GM18502 (cell line): Measurements from ENCODE around the gene C6orf163.
"Not testable (repeated sequence)": the region's sequence is repeated elsewhere in the genome, so short reads cannot be mapped to it uniquely, and the experiment has no call there.

ENCODE experiments used
- ATAC-seq: cut with Tn5 transposase; IDR thresholded peaks from one replicate; pipeline ENCODE4 v1.9.1; 2021; ENCODE audit warnings: mild to moderate bottlenecking; ENCODE audit not compliant: unreplicated experiment, poor library complexity

The C6orf163 gene

GRCh38 chr6:87344731-87345130 lies at the start of gene C6orf163:
Gene C6orf163, plus strand, starts transcription at chr6:87344813. Its CDS starts 287 bp downstream, at chr6:87345100.
- no peak for ATAC-seq

GRCh38 chr6:87297119-87297518 lies 47.5 kb upstream of the C6orf163 start:
- no peak for ATAC-seq

GRCh38 chr6:87301277-87301676 lies 43.3 kb upstream of the C6orf163 start:
- not testable (repeated sequence) for ATAC-seq

- no peak for ATAC-seq
These were observed 35.6 kb upstream of the C6orf163 start for GRCh38 chr6:87308970-87309369.

- no peak for ATAC-seq
These were observed 31.8 kb upstream of the C6orf163 start for GRCh38 chr6:87312860-87313259.

- ATAC-seq = no peak
These were observed 29.5 kb upstream of the C6orf163 start for GRCh38 chr6:87315071-87315470.

- ATAC-seq = no peak
These were observed 25.2 kb upstream of the C6orf163 start for GRCh38 chr6:87319271-87319987.

GRCh38 chr6:87322304-87323212 lies 22.1 kb upstream of the C6orf163 start, which contains the start of gene SMIM8:
Gene SMIM8, plus strand, starts transcription at chr6:87322588. Its CDS starts 14,444 bp downstream, at chr6:87337032.
- ATAC-seq = peak; percentile 99

- not testable (repeated sequence) for ATAC-seq
These were observed 20.7 kb upstream of the C6orf163 start for GRCh38 chr6:87323880-87324279.

- ATAC-seq = no peak
These were observed 13.7 kb upstream of the C6orf163 start for GRCh38 chr6:87330961-87331360.

- ATAC-seq = no peak
These were observed 11.6 kb upstream of the C6orf163 start for GRCh38 chr6:87333033-87333432.

- peak; percentile 55 for ATAC-seq
These were observed 10.9 kb upstream of the C6orf163 start for GRCh38 chr6:87333591-87334181.

- no peak for ATAC-seq
These were observed 9.9 kb upstream of the C6orf163 start for GRCh38 chr6:87334683-87335082.

- ATAC-seq = no peak
These were observed 8.2 kb upstream of the C6orf163 start for GRCh38 chr6:87336367-87336766.

GRCh38 chr6:87340230-87340629 lies 4.4 kb upstream of the C6orf163 start:
- no peak for ATAC-seq

GRCh38 chr6:87341158-87341557 lies 3.5 kb upstream of the C6orf163 start:
- no peak for ATAC-seq

- ATAC-seq = peak; percentile 96
These were observed 2.7 kb upstream of the C6orf163 start for GRCh38 chr6:87341899-87342298.

GRCh38 chr6:87342829-87343228 lies 1.8 kb upstream of the C6orf163 start:
- ATAC-seq = no peak

GRCh38 chr6:87346700-87347099 lies 2.1 kb downstream of the C6orf163 start:
- no peak for ATAC-seq

GRCh38 chr6:87349896-87350295 lies 5.3 kb downstream of the C6orf163 start:
- no peak for ATAC-seq

- no peak for ATAC-seq
These were observed 5.9 kb downstream of the C6orf163 start for GRCh38 chr6:87350516-87350915.
